H9 (cell line): ENCODE results near the gene ERO1B. TPM values are rescaled to one million over a fixed set of nuclear protein-coding genes. Genes with fewer than 3 reads are reported as not detected.

Experiments used
- DNase-seq: peaks from one replicate; pipeline ENCODE4 v3.0.0-alpha.2; 2017
- H2AFZ ChIP-seq: one replicate; pipeline ENCODE4 v1.6.1; 2013; ENCODE audit warnings: mild to moderate bottlenecking, low read length, control low read depth, moderate library complexity
- H2AK5ac ChIP-seq: 2 replicates; pipeline ENCODE4 v1.6.1; 2013; ENCODE audit warnings: low read length, control low read depth, mixed read lengths; ENCODE audit not compliant: insufficient read length
- H2BK120ac ChIP-seq: one replicate; pipeline ENCODE4 v1.6.1; 2013; ENCODE audit warnings: low read depth, mild to moderate bottlenecking, low read length, control low read depth, inconsistent platforms; ENCODE audit not compliant: poor library complexity, severe bottlenecking
- H2BK12ac ChIP-seq: 2 replicates; pipeline ENCODE4 v1.6.1; 2013; ENCODE audit warnings: low read length, control low read depth, mixed read lengths, low read depth; ENCODE audit not compliant: insufficient read length
- H2BK15ac ChIP-seq: 2 replicates; pipeline ENCODE4 v1.6.1; 2013; ENCODE audit warnings: low read depth, low read length, control low read depth
- H2BK20ac ChIP-seq: one replicate; pipeline ENCODE4 v1.6.1; 2013; ENCODE audit warnings: low read depth, mild to moderate bottlenecking, low read length, control low read depth, inconsistent platforms; ENCODE audit not compliant: poor library complexity, severe bottlenecking
- H2BK5ac ChIP-seq: 2 replicates; pipeline ENCODE4 v1.6.1; 2013; ENCODE audit warnings: low read length, control low read depth, mixed read lengths; ENCODE audit not compliant: insufficient read length
- H3K14ac ChIP-seq: 2 replicates; pipeline ENCODE4 v1.6.1; 2013; ENCODE audit warnings: low read length, control low read depth; ENCODE audit not compliant: insufficient read depth
- H3K18ac ChIP-seq: 2 replicates; pipeline ENCODE4 v1.6.1; 2013; ENCODE audit warnings: low read depth, mild to moderate bottlenecking, mixed read lengths, low read length, control low read depth; ENCODE audit not compliant: insufficient read length
- H3K23ac ChIP-seq: 2 replicates; pipeline ENCODE4 v1.6.1; 2013; ENCODE audit warnings: low read length, control low read depth, mixed read lengths, low read depth; ENCODE audit not compliant: insufficient read length
- H3K23me2 ChIP-seq: 2 replicates; pipeline ENCODE4 v1.6.1; 2013; ENCODE audit warnings: low read depth, mild to moderate bottlenecking, mixed read lengths, low read length, control low read depth; ENCODE audit not compliant: insufficient read length, poor library complexity, severe bottlenecking
- H3K27ac ChIP-seq: 2 replicates; pipeline ENCODE4 v1.5.1; 2013; ENCODE audit warnings: low read length, control low read depth, mixed read lengths, low read depth; ENCODE audit not compliant: insufficient read length
- H3K27me3 ChIP-seq: 2 replicates; pipeline ENCODE4 v1.6.1; 2013; ENCODE audit warnings: low read length, control low read depth, inconsistent platforms; ENCODE audit not compliant: insufficient read depth
- H3K4ac ChIP-seq: 2 replicates; pipeline ENCODE4 v1.6.1; 2013; ENCODE audit warnings: low read depth, mild to moderate bottlenecking, control low read depth, inconsistent platforms, low read length, moderate library complexity
- H3K4me1 ChIP-seq: 2 replicates; pipeline ENCODE4 v1.6.1; 2013; ENCODE audit warnings: low read length, control low read depth, inconsistent platforms; ENCODE audit not compliant: insufficient read depth
- H3K4me2 ChIP-seq: 2 replicates; pipeline ENCODE4 v1.6.1; 2013; ENCODE audit warnings: low read length, control low read depth, mixed read lengths; ENCODE audit not compliant: insufficient read length, insufficient read depth
- H3K56ac ChIP-seq: 2 replicates; pipeline ENCODE4 v1.6.1; 2013; ENCODE audit warnings: low read depth, mild to moderate bottlenecking, mixed read lengths, low read length, control low read depth; ENCODE audit not compliant: insufficient read length
- H3K79me1 ChIP-seq: 2 replicates; pipeline ENCODE4 v1.6.1; 2013; ENCODE audit warnings: low read depth, mild to moderate bottlenecking, moderate library complexity, low read length, control low read depth, inconsistent platforms; ENCODE audit not compliant: insufficient read depth, poor library complexity, severe bottlenecking
- H3K79me2 ChIP-seq: 2 replicates; pipeline ENCODE4 v1.6.1; 2013; ENCODE audit warnings: low read length, control low read depth, inconsistent platforms; ENCODE audit not compliant: insufficient read depth
- H3K9ac ChIP-seq: 2 replicates; pipeline ENCODE4 v1.6.1; 2013; ENCODE audit warnings: low read length, control low read depth, mixed read lengths; ENCODE audit not compliant: insufficient read length; ENCODE audit errors: extremely low read depth
- H3K9me3 ChIP-seq: one replicate; pipeline ENCODE4 v1.6.1; 2013; ENCODE audit warnings: low read depth, low read length, inconsistent platforms; ENCODE audit not compliant: control insufficient read depth
- H3T11ph ChIP-seq: one replicate; pipeline ENCODE4 v1.6.1; 2013; ENCODE audit warnings: mild to moderate bottlenecking, low read length, control low read depth, inconsistent platforms
- H4K20me1 ChIP-seq: one replicate; pipeline ENCODE4 v1.6.1; 2013; ENCODE audit not compliant: control insufficient read depth, insufficient read length, insufficient read depth
- H4K5ac ChIP-seq: 2 replicates; pipeline ENCODE4 v1.6.1; 2013; ENCODE audit warnings: low read depth, mild to moderate bottlenecking, mixed read lengths, low read length, control low read depth; ENCODE audit not compliant: insufficient read length
- H4K8ac ChIP-seq: replicated peaks from 2 replicates; pipeline ENCODE4 v1.6.1; 2013; ENCODE audit warnings: low read length, control low read depth, mixed read lengths, low read depth; ENCODE audit not compliant: insufficient read length
- H4K91ac ChIP-seq: 2 replicates; pipeline ENCODE4 v1.6.1; 2013; ENCODE audit warnings: low read depth, mild to moderate bottlenecking, moderate library complexity, mixed read lengths, low read length, control low read depth; ENCODE audit not compliant: insufficient read length
- H3K27ac Mint-ChIP-seq, 3 experiments: 2 replicates in 2 of 3; 3 replicates in 1 of 3; pipeline ENCODE4 v1.8.0; 2020 to 2021; ENCODE audit warnings: mixed read lengths in 3 of 3, mild to moderate bottlenecking in 1 of 3, moderate library complexity in 1 of 3
- H3K27me3 Mint-ChIP-seq: 2 replicates; pipeline ENCODE4 v1.8.0; 2021; ENCODE audit warnings: low read depth, mild to moderate bottlenecking, moderate library complexity, mixed read lengths
- H3K36me3 Mint-ChIP-seq, 3 experiments: 2 replicates in 2 of 3; 3 replicates in 1 of 3; pipeline ENCODE4 v1.8.0; 2020 to 2021; ENCODE audit warnings: low read depth in 3 of 3, mixed read lengths in 3 of 3; ENCODE audit not compliant: insufficient read depth in 1 of 3
- H3K4me1 Mint-ChIP-seq, 2 experiments: 2 replicates each; pipeline ENCODE4 v1.8.0; 2020; ENCODE audit warnings: mixed read lengths in 2 of 2
- H3K4me3 Mint-ChIP-seq, 2 experiments: 2 replicates in 1 of 2; 3 replicates in 1 of 2; pipeline ENCODE4 v1.8.0; 2020 to 2021; ENCODE audit warnings: mild to moderate bottlenecking in 2 of 2, mixed read lengths in 2 of 2, moderate library complexity in 1 of 2
- H3K9me3 Mint-ChIP-seq, 2 experiments: 2 replicates in 1 of 2; 3 replicates in 1 of 2; pipeline ENCODE4 v1.8.0; 2020; ENCODE audit warnings: mild to moderate bottlenecking in 2 of 2, mixed read lengths in 2 of 2, moderate library complexity in 1 of 2
- WGBS: extraction: QIAGEN DNeasy Blood & Tissue Kit; methylation state at CpG from one replicate; pipeline ENCODE4 v1.1.7; 2013; ENCODE audit warnings: missing lambda C conversion rate, low lambda C conversion rate, mixed read lengths; ENCODE audit not compliant: insufficient read length; ENCODE audit errors: extremely low coverage; 5-methylcytosine and 5-hydroxymethylcytosine counted together
- total RNA-seq: library from RNA; stranded (reverse); gene quantifications from 2 replicates; pipeline ENCODE4 v1.2.1, GENCODE V29; 2021
- TF ChIP-seq, protein P1 (sequence below): fragments of 200-600 bp; sonication (generic); conservative IDR thresholded peaks from 3 replicates; pipeline ENCODE4 v1.8.0; 2021; ENCODE audit warnings: antibody characterized with exemption, mild to moderate bottlenecking

ERO1B gene
- total RNA-seq, 1 experiment from 2014 or later: 1.5 TPM

DNA sequence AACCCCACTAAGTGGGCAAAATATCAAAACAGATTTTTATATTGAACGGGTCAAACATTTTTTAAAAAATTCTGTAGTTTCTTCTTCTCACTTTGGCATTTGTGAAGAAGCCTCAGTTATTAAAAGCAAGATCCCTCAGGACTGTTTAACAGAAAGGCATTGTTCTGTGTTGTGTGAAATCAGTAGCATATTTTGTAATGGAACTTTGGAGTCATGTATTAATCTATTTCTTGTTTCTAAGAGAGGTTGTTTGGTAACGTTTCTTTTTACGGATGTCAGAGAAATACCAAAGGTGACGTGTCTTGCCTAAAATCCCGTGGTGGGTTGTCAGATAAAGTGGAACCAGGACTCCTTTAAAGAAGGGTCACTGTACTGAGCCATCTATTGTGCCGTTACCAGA is 115.7 kb downstream of the ERO1B start:
- Mint-ChIP-seq H3K27ac (no peak overlapping the region), H3K4me1 (peaks cover 9 to 14% of the 10 kb centered on the region in 2 experiments), H3K4me3 (no peak overlapping the region), H3K9me3 (peaks cover 19 to 22% of the 10 kb centered on the region in 2 experiments), H3K27me3 (peaks cover under 1% of the 10 kb centered on the region; the same call in 1 of the 2 replicates), H3K36me3 (peaks cover 23 to 46% (median 26%) of the 10 kb centered on the region in 3 experiments)
- H3K23ac ChIP-seq: no peak overlapping the region
- H2BK15ac ChIP-seq: no peak overlapping the region
- no peak overlapping the region for H2BK20ac ChIP-seq
- H3K23me2 ChIP-seq: no peaks in the 10 kb centered on the region
- no peak overlapping the region for H4K8ac ChIP-seq
- H2BK12ac ChIP-seq: no peak overlapping the region
- H3K4me1 ChIP-seq: no peaks in the 10 kb centered on the region
- H4K91ac ChIP-seq: no peak overlapping the region
- H4K20me1 ChIP-seq: no peaks in the 10 kb centered on the region
- no peak overlapping the region for H3K4ac ChIP-seq
- no peak overlapping the region for H3K56ac ChIP-seq
- no peak overlapping the region for H2BK5ac ChIP-seq
- H2AK5ac ChIP-seq: no peak overlapping the region
- no peak overlapping the region for H2BK120ac ChIP-seq
- H3K9ac ChIP-seq: no peak overlapping the region
- H3K79me2 ChIP-seq: no peaks in the 10 kb centered on the region
- H3T11ph ChIP-seq: no peak overlapping the region
- no peak overlapping the region for H3K27ac ChIP-seq
- H3K9me3 ChIP-seq: no peaks in the 10 kb centered on the region
- DNase-seq: no peak
- no CpG with 5 or more reads among the region's 6 CpGs for WGBS
- H4K5ac ChIP-seq: no peak overlapping the region
- TF ChIP-seq, protein P1, sequence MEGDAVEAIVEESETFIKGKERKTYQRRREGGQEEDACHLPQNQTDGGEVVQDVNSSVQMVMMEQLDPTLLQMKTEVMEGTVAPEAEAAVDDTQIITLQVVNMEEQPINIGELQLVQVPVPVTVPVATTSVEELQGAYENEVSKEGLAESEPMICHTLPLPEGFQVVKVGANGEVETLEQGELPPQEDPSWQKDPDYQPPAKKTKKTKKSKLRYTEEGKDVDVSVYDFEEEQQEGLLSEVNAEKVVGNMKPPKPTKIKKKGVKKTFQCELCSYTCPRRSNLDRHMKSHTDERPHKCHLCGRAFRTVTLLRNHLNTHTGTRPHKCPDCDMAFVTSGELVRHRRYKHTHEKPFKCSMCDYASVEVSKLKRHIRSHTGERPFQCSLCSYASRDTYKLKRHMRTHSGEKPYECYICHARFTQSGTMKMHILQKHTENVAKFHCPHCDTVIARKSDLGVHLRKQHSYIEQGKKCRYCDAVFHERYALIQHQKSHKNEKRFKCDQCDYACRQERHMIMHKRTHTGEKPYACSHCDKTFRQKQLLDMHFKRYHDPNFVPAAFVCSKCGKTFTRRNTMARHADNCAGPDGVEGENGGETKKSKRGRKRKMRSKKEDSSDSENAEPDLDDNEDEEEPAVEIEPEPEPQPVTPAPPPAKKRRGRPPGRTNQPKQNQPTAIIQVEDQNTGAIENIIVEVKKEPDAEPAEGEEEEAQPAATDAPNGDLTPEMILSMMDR: no peak
- H3K14ac ChIP-seq: no peak overlapping the region
- no peak overlapping the region for H2AFZ ChIP-seq
- H3K79me1 ChIP-seq: no peaks in the 10 kb centered on the region
- no peak overlapping the region for H3K18ac ChIP-seq
- no peak overlapping the region for H3K4me2 ChIP-seq
- H3K27me3 ChIP-seq: no peaks in the 10 kb centered on the region

Other genes starting within 250 kb of the ERO1B start
- gene NID1, start 216.9 kb downstream of the ERO1B start, total RNA-seq: 28.2 and 28.5 TPM in 2 replicates
- 5.9 and 6.6 TPM in 2 replicates for gene GPR137B, start 139.4 kb downstream of the ERO1B start, total RNA-seq
- gene EDARADD, start 112.3 kb upstream of the ERO1B start, total RNA-seq: 3.8 and 4.5 TPM in 2 replicates
- 14.2 and 15.3 TPM in 2 replicates for gene LGALS8, start 242.0 kb upstream of the ERO1B start, total RNA-seq